ENCODE results near the gene NAV2.
A peak's percentile ranks its signal among the peaks of the same experiment; 100 is the strongest.

NAV2 gene

DNA sequence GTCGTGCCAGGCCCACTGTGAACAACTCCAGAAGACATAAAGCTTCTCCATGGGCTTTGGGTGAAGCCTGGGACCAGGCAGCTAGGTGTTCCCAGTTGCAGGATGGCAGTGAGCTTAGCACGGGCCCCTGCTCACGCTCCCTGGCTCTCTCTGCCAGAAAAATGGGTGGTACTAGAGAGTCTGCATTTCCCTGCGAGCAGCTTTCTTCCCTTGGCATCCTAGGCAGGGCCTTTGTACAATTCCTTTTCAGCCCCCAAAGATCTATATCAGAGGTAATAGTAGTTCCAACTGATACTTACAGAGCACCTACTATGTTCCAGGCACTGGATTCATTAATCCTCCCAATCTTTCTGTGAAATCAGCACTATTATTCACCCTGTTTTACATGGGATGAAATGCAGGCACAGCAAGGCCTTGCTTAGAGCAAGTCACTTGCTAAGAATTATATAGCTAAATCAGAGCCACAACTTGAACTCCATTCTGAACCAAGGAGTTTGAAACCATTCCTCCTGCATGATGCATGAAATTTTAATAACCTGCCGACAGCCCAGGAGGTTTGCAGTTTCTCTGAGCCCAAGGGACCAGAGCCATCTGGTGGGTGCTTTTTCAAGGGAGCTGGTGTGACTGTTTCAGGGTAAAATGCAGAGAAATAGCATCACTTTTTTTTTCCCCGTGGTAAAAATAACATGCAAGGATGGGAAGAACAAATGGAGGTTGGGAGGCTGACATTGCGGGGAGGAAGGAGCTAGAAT, 22.7 kb downstream of the NAV2 start:
- Histone ChIP-seq H3K36me3 (replicated peaks) (no peaks in the 10 kb centered on the region), H3K4me3 (no peak overlapping the region), H3K27me3 (ENCODE audit: low read depth) (no peaks in the 10 kb centered on the region), H3K4me1 (no peaks in the 10 kb centered on the region; the same call in 1 of the 2 replicates), H3K9me3 (no peaks in the 10 kb centered on the region)
- in situ Hi-C loops (cut with MboI; ENCODE audit: low sequenced_read_pairs): loop anchor here (5.0 to 25.0 kb wide), 2 partner anchors 173 to 673 kb away; partner anchors contain the start of gene MRGPRX2
- DNase-seq (ENCODE audit: low spot score in 2 of 2): no peak

DNA sequence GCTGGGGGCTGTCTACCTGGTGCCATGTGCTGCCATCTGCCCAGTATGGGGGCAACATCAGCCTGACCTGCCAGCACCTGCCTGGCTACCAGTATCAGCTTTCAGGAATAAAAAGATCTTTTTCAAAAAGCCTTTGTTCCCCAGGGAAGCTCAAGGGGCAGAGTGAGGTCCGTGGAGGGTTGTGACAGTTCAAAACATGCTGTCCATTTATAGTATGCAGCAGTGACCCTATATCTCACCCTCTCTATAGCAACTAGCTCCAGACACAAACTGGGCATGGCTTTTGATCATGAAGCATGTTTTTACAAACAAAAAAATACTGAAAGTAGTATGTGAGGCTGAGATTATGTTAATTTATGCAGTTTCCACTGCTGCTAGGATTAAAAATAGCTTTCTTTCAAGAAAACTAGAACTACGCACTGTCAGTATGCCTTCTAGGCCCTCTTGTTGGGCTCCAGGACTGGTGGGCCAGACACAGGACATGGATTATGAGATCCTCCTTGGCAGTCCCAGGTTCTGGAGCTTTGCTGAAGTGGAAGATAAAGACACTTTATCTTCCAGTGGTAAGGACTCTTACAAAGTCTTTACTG, 23.4 kb downstream of the NAV2 start:
- no peak overlapping the region for H3K4me3 ChIP-seq
- H3K36me3 ChIP-seq (replicated peaks): no peaks in the 10 kb centered on the region
- no peaks in the 10 kb centered on the region for H3K9me3 ChIP-seq
- in situ Hi-C loops (cut with MboI; ENCODE audit: low sequenced_read_pairs): loop anchor here (5.0 to 25.0 kb wide), 2 partner anchors 174 to 674 kb away; partner anchors contain the start of gene MRGPRX2
- no peak for DNase-seq (ENCODE audit: low spot score in 2 of 2)
- no peaks in the 10 kb centered on the region; the same call in 1 of the 2 replicates for H3K4me1 ChIP-seq
- H3K27me3 ChIP-seq (ENCODE audit: low read depth): no peaks in the 10 kb centered on the region

DNA sequence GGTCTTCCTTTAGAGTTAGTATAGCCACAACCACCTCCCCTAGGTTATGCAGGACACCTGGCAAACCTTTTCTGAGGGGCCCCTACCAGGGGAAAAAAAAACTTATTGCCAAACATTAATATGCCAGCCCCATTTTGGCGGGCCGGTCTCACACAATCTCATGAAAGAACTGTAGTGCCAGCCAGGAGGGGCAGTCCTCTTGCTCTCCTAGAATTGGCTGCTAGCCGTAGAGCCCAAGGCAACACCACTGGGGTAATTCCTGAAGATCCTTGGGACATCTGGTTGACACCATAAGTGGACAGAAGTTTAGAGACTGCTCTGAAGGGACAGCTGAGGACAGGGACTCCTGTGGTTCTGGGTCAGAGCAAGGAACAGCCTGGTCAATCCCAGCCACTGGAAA, 24.2 kb downstream of the NAV2 start:
- no peaks in the 10 kb centered on the region for H3K9me3 ChIP-seq
- H3K27me3 ChIP-seq (ENCODE audit: low read depth): no peaks in the 10 kb centered on the region
- H3K4me3 ChIP-seq: no peak overlapping the region
- in situ Hi-C loops (cut with MboI; ENCODE audit: low sequenced_read_pairs): loop anchor here (5.0 to 25.0 kb wide), 2 partner anchors 175 to 675 kb away; partner anchors contain the start of gene MRGPRX2
- H3K36me3 ChIP-seq (replicated peaks): no peaks in the 10 kb centered on the region
- no peaks in the 10 kb centered on the region; the same call in 1 of the 2 replicates for H3K4me1 ChIP-seq
- no peak for DNase-seq (ENCODE audit: low spot score in 2 of 2)

DNA sequence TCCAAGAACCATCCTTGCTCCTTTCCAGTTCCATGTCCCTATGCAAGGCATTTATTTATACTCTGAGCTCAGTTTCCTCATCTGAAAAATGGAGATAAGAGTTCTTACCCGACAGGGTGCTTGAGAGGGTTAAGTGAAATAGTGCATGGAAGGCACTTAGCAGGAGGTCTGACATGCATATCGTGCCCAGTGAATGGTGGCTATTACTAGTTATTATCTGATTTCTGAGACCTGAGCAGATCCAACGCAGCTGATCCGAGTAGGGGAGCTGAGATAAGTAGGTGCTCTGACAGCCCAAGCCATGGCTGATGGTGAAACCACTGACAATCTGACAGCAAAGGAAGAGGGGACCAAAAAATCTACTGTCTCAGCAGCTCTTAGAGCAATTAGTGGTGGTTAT, 24.9 kb downstream of the NAV2 start:
- no peaks in the 10 kb centered on the region; the same call in 1 of the 2 replicates for H3K4me1 ChIP-seq
- no peak overlapping the region for H3K4me3 ChIP-seq
- no peaks in the 10 kb centered on the region for H3K27me3 ChIP-seq (ENCODE audit: low read depth)
- in situ Hi-C loops (cut with MboI; ENCODE audit: low sequenced_read_pairs): loop anchor here (5.0 to 25.0 kb wide), 2 partner anchors 175 to 675 kb away; partner anchors contain the start of gene MRGPRX2
- no peaks in the 10 kb centered on the region for H3K9me3 ChIP-seq
- H3K36me3 ChIP-seq (replicated peaks): no peaks in the 10 kb centered on the region
- DNase-seq (ENCODE audit: low spot score in 2 of 2): no peak

DNA sequence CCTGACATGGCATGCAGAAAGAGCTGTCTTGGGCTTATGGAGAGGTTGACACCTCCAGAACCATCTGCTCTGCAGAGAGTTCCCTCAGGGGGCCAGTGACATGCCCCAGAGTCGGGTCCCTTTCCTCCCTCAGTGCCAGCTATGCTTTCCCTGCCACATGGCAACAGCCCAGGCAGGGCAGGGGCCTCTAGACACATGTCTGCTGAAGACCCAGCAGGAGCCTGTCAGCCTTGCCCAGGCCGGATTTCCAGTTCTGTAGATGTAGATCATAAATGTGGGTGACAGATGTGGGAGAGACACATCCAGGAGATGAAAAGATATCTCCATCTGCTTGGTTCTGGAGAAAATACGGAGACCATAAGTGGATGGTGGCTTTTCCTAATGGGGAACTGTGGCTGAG, 25.5 kb downstream of the NAV2 start:
- in situ Hi-C loops (cut with MboI; ENCODE audit: low sequenced_read_pairs): loop anchor here (5.0 to 25.0 kb wide), 2 partner anchors 176 to 676 kb away; partner anchors contain the start of gene MRGPRX2
- no peaks in the 10 kb centered on the region for H3K36me3 ChIP-seq (replicated peaks)
- DNase-seq (ENCODE audit: low spot score in 2 of 2): no peak
- no peak overlapping the region for H3K4me3 ChIP-seq
- no peaks in the 10 kb centered on the region for H3K27me3 ChIP-seq (ENCODE audit: low read depth)
- no peaks in the 10 kb centered on the region for H3K9me3 ChIP-seq
- H3K4me1 ChIP-seq: no peaks in the 10 kb centered on the region

DNA sequence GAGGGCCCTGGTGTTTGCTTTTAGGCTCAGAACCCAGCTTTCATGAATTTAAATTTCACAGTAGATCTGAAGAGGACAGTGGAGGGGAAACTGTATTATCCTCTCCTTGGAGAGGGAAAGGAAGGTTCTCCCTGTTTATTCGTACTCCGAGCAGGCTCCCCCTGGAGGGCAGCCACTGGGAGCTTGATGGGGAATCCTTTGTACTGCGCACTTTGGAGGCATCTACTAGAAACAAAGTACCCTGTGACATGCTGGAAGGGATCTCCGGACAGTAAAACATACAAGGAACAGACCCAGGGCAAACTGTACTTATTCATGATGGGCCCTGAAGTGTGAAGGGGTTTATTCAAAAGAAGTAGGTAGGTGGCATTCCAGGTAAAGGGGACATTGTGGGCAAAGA, 27.2 kb downstream of the NAV2 start:
- peak in 1 of 2 experiments; percentile 14 for DNase-seq (ENCODE audit: low spot score in 2 of 2)
- no peaks in the 10 kb centered on the region for H3K27me3 ChIP-seq (ENCODE audit: low read depth)
- H3K36me3 ChIP-seq (replicated peaks): no peaks in the 10 kb centered on the region
- no peaks in the 10 kb centered on the region for H3K4me1 ChIP-seq
- no peak overlapping the region for H3K4me3 ChIP-seq
- in situ Hi-C loops (cut with MboI; ENCODE audit: low sequenced_read_pairs): loop anchor here (5.0 to 25.0 kb wide), 2 partner anchors 178 to 678 kb away; partner anchors contain the start of gene MRGPRX2
- no peaks in the 10 kb centered on the region for H3K9me3 ChIP-seq

DNA sequence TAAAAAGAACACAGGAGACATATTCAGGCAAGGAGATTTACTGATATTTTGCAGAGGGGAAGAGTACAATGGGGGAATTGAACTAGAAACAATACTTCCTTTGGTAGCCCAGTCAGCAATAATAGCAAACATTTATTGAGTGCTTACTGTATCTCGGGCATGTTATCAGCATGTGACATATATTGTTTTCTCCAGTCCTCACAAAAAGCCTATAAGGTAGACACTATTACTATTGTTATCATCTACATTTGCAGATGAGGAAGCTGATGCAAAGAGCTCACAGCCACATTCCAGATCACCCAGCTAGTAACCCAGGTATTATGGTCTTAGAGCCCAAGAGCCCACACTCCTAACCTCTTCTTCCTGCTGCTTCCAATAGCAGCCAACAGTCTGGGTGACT, 27.9 kb downstream of the NAV2 start:
- in situ Hi-C loops (cut with MboI; ENCODE audit: low sequenced_read_pairs): loop anchor here (25.0 kb wide), 1 partner anchor 678 kb away; the partner anchor contains the start of gene MRGPRX2
- DNase-seq (ENCODE audit: low spot score in 2 of 2): no peak
- no peaks in the 10 kb centered on the region for H3K27me3 ChIP-seq (ENCODE audit: low read depth)
- H3K4me1 ChIP-seq: no peaks in the 10 kb centered on the region
- H3K9me3 ChIP-seq: no peaks in the 10 kb centered on the region
- H3K36me3 ChIP-seq (replicated peaks): no peaks in the 10 kb centered on the region
- H3K4me3 ChIP-seq: no peak overlapping the region

DNA sequence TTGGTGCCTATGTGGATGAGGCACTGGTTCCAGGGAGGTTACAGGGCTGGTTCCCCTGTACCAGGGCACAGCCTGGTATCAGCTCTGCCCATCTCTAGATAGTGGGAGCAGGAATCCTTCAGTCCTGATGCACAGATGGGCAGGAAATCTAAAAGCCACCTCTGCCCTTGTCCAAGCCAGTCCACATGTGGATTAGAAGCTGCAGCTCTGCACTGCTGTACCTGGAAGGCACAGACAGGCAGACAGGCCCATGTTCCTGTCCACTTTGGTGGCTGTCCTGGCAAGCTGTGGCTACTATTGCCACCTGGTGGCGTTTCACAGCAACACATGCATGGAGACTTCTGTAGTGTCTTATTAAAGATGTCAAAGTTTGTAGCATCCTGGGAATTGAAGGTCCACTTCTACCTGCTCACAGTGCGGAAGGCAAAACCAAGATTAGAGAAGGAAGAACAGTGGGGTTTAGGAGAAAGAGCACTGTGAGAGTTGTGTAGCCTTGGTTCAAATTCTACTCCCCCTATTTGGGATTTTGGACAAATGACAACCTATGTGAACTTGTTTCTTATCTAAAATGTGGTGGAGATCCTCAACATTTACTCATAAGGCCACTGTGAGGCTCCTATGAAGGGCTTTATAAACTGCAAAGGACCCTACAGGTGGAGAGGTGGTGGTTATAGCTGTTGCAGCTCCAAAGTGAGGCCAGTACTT, 30.1 kb downstream of the NAV2 start:
- no peaks in the 10 kb centered on the region for H3K27me3 ChIP-seq (ENCODE audit: low read depth)
- in situ Hi-C loops (cut with MboI; ENCODE audit: low sequenced_read_pairs): loop anchor here (25.0 kb wide), 1 partner anchor 680 kb away; the partner anchor contains the start of gene MRGPRX2
- H3K4me1 ChIP-seq: no peaks in the 10 kb centered on the region
- no peaks in the 10 kb centered on the region for H3K36me3 ChIP-seq (replicated peaks)
- peak; percentile 41 to 75 for DNase-seq (ENCODE audit: low spot score in 2 of 2)
- H3K9me3 ChIP-seq: no peaks in the 10 kb centered on the region
- H3K4me3 ChIP-seq: no peak overlapping the region

DNA sequence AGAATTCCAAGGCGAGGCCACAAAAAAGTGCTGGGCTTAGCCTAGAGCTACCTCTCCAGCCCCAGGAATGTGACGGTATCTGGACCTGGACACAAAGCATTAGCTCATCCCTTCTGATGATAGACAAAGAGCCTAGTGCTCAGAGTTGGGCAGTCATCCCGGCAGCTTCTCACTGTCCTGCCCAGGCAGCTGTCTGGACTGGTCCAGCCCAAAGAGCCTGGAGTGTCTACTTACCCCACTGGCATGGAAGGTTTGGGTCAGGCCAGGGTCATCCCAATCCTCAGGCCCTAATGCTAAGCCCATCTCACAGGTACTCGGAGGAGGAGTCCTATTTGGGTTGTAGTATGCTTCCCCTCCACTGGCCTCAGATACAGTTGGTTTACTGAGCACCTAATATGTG, 31.0 kb downstream of the NAV2 start:
- no peaks in the 10 kb centered on the region for H3K27me3 ChIP-seq (ENCODE audit: low read depth)
- no peak for DNase-seq (ENCODE audit: low spot score in 2 of 2)
- H3K4me1 ChIP-seq: no peaks in the 10 kb centered on the region
- H3K36me3 ChIP-seq (replicated peaks): no peaks in the 10 kb centered on the region
- no peak overlapping the region for H3K4me3 ChIP-seq
- in situ Hi-C loops (cut with MboI; ENCODE audit: low sequenced_read_pairs): loop anchor here (25.0 kb wide), 1 partner anchor 681 kb away; the partner anchor contains the start of gene MRGPRX2
- H3K9me3 ChIP-seq: no peaks in the 10 kb centered on the region

DNA sequence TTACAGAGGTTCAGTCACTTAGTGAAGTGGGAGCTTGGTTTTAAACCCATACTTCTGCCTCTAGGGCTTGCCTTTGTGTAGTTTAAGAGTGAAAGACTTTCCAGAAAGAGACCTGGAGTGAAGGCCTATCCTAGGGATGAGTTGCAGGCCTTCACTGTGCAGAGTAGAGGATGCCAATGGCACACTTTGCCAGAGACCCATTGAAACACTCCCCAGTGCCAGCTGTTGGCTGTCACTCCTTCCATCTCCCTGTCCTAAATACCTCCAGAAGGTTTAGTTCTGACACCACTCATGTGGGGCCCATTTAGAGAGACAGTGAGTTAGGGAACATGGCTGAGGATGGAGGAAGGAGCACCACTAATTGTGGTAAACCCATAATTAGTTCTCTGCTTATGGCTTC, 31.5 kb downstream of the NAV2 start:
- H3K9me3 ChIP-seq: no peaks in the 10 kb centered on the region
- no peaks in the 10 kb centered on the region for H3K27me3 ChIP-seq (ENCODE audit: low read depth)
- H3K4me1 ChIP-seq: no peaks in the 10 kb centered on the region
- no peaks in the 10 kb centered on the region for H3K36me3 ChIP-seq (replicated peaks)
- H3K4me3 ChIP-seq: no peak overlapping the region
- in situ Hi-C loops (cut with MboI; ENCODE audit: low sequenced_read_pairs): loop anchor here (25.0 kb wide), 1 partner anchor 682 kb away; the partner anchor contains the start of gene MRGPRX2
- no peak for DNase-seq (ENCODE audit: low spot score in 2 of 2)

DNA sequence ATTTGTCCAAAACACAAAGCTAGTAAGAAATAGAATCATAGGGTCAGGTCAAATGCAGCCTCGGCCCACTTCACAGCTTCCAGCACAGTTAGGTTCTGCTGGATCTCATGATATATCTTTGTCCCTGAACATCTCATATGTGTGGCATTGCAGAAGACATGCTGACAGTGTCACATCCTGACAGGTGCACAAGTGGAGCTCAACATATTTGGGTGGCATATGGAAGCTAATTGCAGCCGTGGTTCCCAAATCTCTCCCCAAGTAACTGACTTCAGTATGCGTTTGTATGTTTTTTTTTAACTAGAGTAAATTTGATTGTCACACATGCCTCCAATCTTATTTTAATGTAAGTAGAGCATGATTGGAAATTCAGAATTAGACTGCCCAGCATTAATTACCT, 33.4 kb downstream of the NAV2 start:
- H3K9me3 ChIP-seq: no peaks in the 10 kb centered on the region
- DNase-seq (ENCODE audit: low spot score in 2 of 2): no peak
- in situ Hi-C loops (cut with MboI; ENCODE audit: low sequenced_read_pairs): loop anchor here (25.0 kb wide), 1 partner anchor 684 kb away; the partner anchor contains the start of gene MRGPRX2
- H3K4me1 ChIP-seq: no peaks in the 10 kb centered on the region
- no peak overlapping the region for H3K4me3 ChIP-seq
- no peaks in the 10 kb centered on the region for H3K36me3 ChIP-seq (replicated peaks)
- H3K27me3 ChIP-seq (ENCODE audit: low read depth): peaks cover 3% of the 10 kb centered on the region

DNA sequence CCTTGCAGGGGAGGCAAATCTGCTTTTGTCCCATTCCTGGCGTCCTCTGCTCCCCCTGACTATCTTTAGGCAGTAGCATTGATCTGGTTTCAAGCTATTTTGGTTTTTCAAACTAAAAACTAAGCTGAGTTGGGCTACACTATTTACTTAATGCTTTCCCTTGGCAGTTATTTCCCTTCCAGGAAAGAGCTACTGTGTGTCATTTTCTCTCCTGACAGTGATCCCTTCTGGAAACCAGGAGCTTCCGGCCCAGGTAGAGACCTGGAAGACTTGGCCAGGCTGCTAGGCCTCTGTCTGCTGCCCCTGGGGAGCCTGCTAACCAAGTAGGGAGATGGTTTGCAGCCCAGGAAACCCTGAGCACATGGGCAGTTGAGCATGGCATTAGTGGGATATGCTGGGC, 35.0 kb downstream of the NAV2 start:
- in situ Hi-C loops (cut with MboI; ENCODE audit: low sequenced_read_pairs): loop anchor here (25.0 kb wide), 1 partner anchor 685 kb away; the partner anchor contains the start of gene MRGPRX2
- no peaks in the 10 kb centered on the region for H3K4me1 ChIP-seq
- H3K9me3 ChIP-seq: no peaks in the 10 kb centered on the region
- peaks cover 3% of the 10 kb centered on the region for H3K27me3 ChIP-seq (ENCODE audit: low read depth)
- H3K4me3 ChIP-seq: no peak overlapping the region
- H3K36me3 ChIP-seq (replicated peaks): no peaks in the 10 kb centered on the region
- DNase-seq (ENCODE audit: low spot score in 2 of 2): no peak

DNA sequence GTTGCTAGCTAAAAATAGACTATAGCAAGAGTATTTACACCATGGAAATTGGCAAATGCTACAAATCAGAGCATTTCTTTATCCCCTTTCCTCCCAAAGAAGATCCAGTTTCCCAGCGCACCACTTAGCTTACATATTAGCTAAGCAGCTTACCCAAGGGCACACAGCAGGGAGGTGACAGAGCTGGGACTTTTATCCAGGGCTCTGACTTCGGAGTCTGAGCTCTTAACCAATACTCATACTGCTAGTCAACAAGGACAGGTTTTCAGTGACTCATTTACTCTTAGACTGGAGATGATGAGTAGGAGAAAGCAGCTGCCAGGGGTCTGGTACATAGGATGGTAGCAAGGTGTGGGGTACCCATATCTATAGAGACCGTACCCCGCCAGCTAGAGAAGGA, 38.4 kb downstream of the NAV2 start:
- no peaks in the 10 kb centered on the region for H3K36me3 ChIP-seq (replicated peaks)
- H3K9me3 ChIP-seq: no peaks in the 10 kb centered on the region
- H3K4me1 ChIP-seq: no peaks in the 10 kb centered on the region
- no peak overlapping the region for H3K4me3 ChIP-seq
- in situ Hi-C loops (cut with MboI; ENCODE audit: low sequenced_read_pairs): loop anchor here (25.0 kb wide), 1 partner anchor 439 kb away; no protein-coding TSS in a partner anchor
- no peak for DNase-seq (ENCODE audit: low spot score in 2 of 2)
- H3K27me3 ChIP-seq (ENCODE audit: low read depth): peaks cover 5% of the 10 kb centered on the region
